Retinal pigment epithelial cell (primary cell): ENCODE measurements around the gene GABRG3.

ENCODE experiments used
- DNase-seq: peaks from one replicate; pipeline ENCODE4 v3.0.0-alpha.2; 2010; ENCODE audit warnings: low read depth
- H3K4me3 ChIP-seq: 2 replicates; pipeline ENCODE4 v1.5.1; 2011; ENCODE audit warnings: mild to moderate bottlenecking, low read length, control low read depth, moderate library complexity
- TF ChIP-seq, protein P1 (sequence below): conservative IDR thresholded peaks from 2 replicates; pipeline ENCODE4 v1.5.1; 2011; ENCODE audit warnings: low read depth, low read length, control low read depth, inconsistent platforms

GABRG3 gene

DNA sequence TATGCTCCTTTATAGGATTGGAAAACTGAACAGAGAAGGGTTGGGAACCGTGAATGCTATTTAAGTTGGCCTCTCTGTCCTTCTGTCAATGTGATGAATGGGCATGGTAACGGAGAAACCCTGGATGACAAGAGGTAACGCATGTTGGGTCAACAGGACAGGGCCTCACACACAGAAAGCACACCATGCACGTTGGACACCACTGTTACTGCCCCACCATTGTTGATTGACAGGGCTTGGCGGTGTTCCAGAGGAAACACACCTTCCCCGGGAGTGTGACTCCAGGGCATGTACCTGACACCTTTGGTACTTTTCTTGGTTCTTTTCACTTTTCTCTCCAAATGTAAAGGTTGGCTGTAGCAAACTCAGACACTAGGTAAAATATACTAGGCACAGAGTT, 579.7 kb downstream of the GABRG3 start:
- DNase-seq, result no peak
- no peak overlapping the region for H3K4me3 ChIP-seq
- TF ChIP-seq, protein P1, sequence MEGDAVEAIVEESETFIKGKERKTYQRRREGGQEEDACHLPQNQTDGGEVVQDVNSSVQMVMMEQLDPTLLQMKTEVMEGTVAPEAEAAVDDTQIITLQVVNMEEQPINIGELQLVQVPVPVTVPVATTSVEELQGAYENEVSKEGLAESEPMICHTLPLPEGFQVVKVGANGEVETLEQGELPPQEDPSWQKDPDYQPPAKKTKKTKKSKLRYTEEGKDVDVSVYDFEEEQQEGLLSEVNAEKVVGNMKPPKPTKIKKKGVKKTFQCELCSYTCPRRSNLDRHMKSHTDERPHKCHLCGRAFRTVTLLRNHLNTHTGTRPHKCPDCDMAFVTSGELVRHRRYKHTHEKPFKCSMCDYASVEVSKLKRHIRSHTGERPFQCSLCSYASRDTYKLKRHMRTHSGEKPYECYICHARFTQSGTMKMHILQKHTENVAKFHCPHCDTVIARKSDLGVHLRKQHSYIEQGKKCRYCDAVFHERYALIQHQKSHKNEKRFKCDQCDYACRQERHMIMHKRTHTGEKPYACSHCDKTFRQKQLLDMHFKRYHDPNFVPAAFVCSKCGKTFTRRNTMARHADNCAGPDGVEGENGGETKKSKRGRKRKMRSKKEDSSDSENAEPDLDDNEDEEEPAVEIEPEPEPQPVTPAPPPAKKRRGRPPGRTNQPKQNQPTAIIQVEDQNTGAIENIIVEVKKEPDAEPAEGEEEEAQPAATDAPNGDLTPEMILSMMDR, result no peak

DNA sequence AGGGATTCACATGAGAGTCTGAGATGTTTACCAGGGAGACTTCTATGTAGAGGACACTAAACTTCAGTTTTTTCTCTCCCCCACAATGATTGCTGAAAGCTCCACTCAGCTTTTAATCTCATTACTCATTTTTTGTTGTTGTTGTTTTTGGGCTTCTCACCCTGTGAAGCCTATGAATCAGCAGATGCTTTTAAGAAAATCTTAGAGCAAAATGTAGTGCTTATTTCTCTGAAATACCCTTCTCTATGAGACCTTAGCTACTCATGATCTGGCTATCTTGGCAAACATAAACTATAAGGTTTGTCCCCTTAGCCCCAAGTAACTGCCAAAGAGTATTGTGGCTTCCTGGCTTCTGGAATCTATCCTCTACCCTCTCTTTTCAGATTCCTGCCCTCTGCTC, 590.8 kb downstream of the GABRG3 start:
- TF ChIP-seq, protein P1, result no peak
- DNase-seq, result no peak
- no peak overlapping the region for H3K4me3 ChIP-seq

DNA sequence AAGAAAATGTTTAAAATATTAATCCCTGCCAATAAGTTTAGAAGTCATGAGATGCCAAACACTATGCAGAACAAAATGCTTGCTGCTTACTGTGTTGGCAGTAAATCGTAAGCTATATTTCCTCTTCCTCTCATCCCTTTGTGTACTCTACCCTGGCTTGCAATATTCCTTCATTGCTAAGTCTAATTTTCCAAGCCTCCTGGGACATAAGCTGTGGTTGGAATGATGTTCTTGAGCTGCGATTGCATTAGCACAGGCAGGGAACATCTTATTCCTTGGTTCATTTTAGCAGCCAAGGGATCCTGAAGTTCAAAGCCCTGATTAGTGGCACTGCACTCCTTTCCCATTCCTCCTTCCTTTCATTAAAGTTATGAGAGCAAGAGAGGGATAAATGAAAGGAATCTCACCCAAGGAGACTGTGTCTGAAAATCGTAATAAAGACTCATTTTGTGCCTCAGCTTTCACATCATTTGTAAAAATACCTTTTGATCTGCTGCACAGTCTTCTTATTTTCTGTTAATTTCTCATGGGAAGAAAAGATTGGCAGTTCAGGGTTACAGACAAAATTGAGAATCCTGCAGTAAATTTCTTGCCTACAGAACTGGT, 592.9 kb downstream of the GABRG3 start:
- TF ChIP-seq, protein P1, result no peak
- H3K4me3 ChIP-seq, result no peak overlapping the region
- no peak for DNase-seq

DNA sequence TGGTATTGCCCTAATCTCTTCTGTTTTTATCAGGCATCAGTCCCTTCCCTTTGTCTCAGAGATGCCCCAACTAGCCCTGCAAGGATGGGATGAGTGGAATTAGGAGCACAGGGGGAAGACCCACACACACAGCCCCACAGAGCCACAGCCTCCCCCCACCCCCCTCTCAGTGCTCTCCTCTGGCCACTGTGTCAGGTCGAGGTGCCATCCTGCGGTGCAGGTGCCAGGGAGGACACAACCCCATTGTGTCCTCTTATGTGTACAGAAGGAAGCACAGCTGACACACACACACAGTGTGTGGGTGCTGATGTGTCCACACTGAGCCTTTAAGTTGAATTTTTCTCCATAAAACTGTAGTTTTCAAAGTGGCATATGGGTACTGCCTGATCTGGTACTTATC, 593.7 kb downstream of the GABRG3 start:
- TF ChIP-seq, protein P1, result no peak
- no peak for DNase-seq

DNA sequence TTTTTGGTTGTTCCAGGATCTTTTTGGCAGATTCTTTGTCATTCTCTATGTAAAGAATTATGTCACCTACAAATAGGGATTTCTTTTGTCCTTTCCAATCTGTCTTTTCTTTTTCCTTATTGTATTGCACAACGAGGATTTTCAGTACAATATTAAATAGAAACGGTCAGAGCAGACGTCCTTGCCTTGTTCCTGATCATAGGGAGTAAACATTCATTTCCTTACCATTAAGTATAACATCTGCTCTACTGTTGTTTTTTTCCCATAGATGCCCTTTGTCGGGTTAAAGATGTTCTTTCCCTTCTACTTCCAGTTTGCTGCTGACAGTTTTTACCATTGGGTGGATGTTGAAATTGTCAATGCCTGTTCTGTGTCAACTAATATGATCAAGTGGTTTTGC, 599.8 kb downstream of the GABRG3 start:
- TF ChIP-seq, protein P1, result no peak
- no peak for DNase-seq
- no peak overlapping the region for H3K4me3 ChIP-seq

More for the DNA sequence above, 593.7 kb downstream of the GABRG3 start:
- H3K4me3 ChIP-seq, result no peak overlapping the region

DNA sequence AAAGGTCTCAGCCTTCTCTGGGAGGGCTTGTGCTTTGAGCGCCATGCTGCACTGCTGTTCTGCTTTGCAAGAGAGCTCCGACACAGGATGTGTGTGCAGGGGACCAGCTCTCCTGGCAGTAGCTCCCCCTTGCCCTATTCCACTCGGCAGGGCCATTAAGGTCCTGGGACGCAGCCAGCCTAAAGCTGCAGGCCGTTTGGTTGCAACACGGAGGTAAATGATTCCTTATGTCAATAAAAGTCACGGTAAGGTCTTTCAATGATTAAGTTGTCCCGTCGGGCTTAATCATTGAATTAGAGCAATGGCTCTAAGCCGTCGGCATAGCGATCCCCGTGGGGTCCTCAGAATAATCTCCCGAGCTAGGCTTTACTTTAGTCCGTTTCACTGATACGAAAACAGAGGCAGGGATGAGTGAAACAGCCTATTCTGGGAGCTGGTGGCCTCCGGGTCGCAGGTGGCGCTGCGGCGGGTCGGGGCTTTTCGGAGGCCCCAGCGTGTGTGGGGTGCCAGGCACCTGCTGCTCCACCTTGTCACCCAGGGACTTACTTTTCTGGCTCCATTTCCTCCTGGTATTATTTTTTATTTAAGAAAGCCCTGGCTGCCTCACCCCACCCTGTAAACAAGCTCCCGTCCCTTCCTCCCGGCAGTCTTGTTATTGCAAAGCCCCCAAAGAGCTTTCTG, 603.0 kb downstream of the GABRG3 start:
- DNase-seq, result no peak
- TF ChIP-seq, protein P1, result no peak
- H3K4me3 ChIP-seq, result no peak overlapping the region

DNA sequence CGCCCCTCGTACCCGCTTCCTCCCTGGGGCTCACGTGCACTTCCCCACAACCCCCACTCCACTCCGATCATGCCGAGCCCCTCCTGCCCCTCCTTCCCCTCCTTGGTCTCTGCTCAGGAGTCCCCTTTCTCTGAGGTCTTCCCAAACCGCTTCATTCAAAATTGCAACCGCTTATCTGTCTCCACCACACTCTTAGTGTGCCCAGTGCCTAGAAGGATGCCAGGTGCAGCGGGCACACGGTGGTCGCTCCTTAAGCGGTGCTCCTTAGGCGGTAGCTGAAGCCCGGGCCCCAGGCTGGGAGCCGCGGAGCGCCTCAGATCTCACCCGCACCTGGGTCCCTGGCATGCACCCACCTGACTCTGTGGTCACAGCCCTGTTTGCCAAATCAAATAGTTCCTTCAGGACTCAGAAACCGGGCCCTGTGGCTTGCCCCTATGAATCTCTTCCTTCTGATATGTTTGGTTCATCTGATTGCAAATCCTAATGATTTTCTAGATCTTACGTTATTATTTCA, 603.6 kb downstream of the GABRG3 start:
- DNase-seq, result no peak
- TF ChIP-seq, protein P1, result no peak
- no peak overlapping the region for H3K4me3 ChIP-seq
